Panc1 (cell line): ENCODE data around the gene MACROD2. TPM values are rescaled to one million over a fixed set of nuclear protein-coding genes. Genes with fewer than 3 reads are reported as not detected.

Experiments used
- ATAC-seq: fragments of 200-7000 bp; cut with Tn5 transposase; 2 replicates; pipeline ENCODE4 v1.9.1; 2020; ENCODE audit warnings: mild to moderate bottlenecking, moderate library complexity
- BruUV-seq: library from RNA; stranded (reverse); fragments of 400-500 nt; replicated peaks from 2 replicates; lab custom pipeline; 2021; lab: Mats Ljungman, UMichigan
- CTCF ChIA-PET: fragments of 300-600 bp; sonication (Branson Sonifier 250); formaldehyde crosslinking; loops from one replicate; lab custom pipeline; 2022; ENCODE audit warnings: antibody characterized with exemption; lab: Charles Lee
- POLR2A ChIA-PET: fragments of 300-600 bp; sonication (Branson Sonifier 250); formaldehyde crosslinking; loops from one replicate; lab custom pipeline; 2022; ENCODE audit warnings: antibody characterized with exemption; lab: Charles Lee
- DNase-seq: peaks from one replicate; pipeline ENCODE4 v3.0.0-alpha.2; 2010; ENCODE audit warnings: low read depth, low spot score
- H3K27ac ChIP-seq: 2 replicates; pipeline ENCODE4 v1.5.1; 2011; ENCODE audit warnings: mild to moderate bottlenecking, low read length, inconsistent platforms
- H3K27me3 ChIP-seq: fragments of 200-500 bp; sonication (Bioruptor generic); 2 replicates; pipeline ENCODE4 v1.6.0; 2014; ENCODE audit warnings: low read length, inconsistent platforms; ENCODE audit not compliant: control insufficient read depth, insufficient read depth
- H3K36me3 ChIP-seq: fragments of 200-500 bp; sonication (Bioruptor generic); 2 replicates; pipeline ENCODE4 v1.5.1; 2014; ENCODE audit warnings: inconsistent platforms, mild to moderate bottlenecking, low read length, moderate library complexity; ENCODE audit not compliant: control insufficient read depth, insufficient read depth
- H3K4me1 ChIP-seq: 2 replicates; pipeline ENCODE4 v1.5.1; 2011; ENCODE audit warnings: inconsistent platforms, mild to moderate bottlenecking, low read length, moderate library complexity; ENCODE audit not compliant: control insufficient read depth, insufficient read depth
- H3K4me3 ChIP-seq, 2 experiments: 2 replicates each; pipeline ENCODE4 v1.5.1; 2011 to 2012; ENCODE audit warnings: low read depth in 2 of 2, low read length in 2 of 2, mild to moderate bottlenecking in 2 of 2, inconsistent platforms in 1 of 2, moderate library complexity in 1 of 2
- H3K9me3 ChIP-seq: fragments of 200-500 bp; sonication (Bioruptor generic); 2 replicates; pipeline ENCODE4 v1.5.1; 2014; ENCODE audit warnings: low read depth, mild to moderate bottlenecking, inconsistent platforms, low read length, moderate library complexity; ENCODE audit not compliant: control insufficient read depth, insufficient read depth
- CTCF ChIP-seq: fragments of 450-650 bp; IDR thresholded peaks from 2 replicates; pipeline ENCODE4 v1.5.1; 2017; ENCODE audit warnings: mild to moderate bottlenecking
- POLR2AphosphoS5 ChIP-seq: IDR thresholded peaks from 2 replicates; pipeline ENCODE4 v1.6.1; 2012; ENCODE audit warnings: mild to moderate bottlenecking, low read depth, low read length, moderate library complexity
- REST ChIP-seq, 2 experiments: IDR thresholded peaks; 2 replicates each; pipeline ENCODE4 v1.6.1; 2011 to 2012; ENCODE audit warnings: low read depth in 2 of 2, control low read depth in 1 of 2, low read length in 1 of 2, mild to moderate bottlenecking in 1 of 2, moderate library complexity in 1 of 2; ENCODE audit not compliant: insufficient read depth in 1 of 2
- SIN3A ChIP-seq: IDR thresholded peaks from 2 replicates; pipeline ENCODE4 v1.6.1; 2012; ENCODE audit warnings: low read depth, mild to moderate bottlenecking, low read length, moderate library complexity, borderline replicate concordance; ENCODE audit not compliant: insufficient read depth
- TCF7L2 ChIP-seq: IDR thresholded peaks from 2 replicates; pipeline ENCODE4 v1.6.1; 2011; ENCODE audit warnings: mild to moderate bottlenecking, low read depth, low read length, inconsistent platforms
- in situ Hi-C: cut with HindIII; loops from 2 replicates; pipeline ENCODE4 v1.10.0; 2016; ENCODE audit warnings: low sequenced_read_pairs, low pct_unique_long_range_greater_than_20kb
- intact Hi-C: fragments of 100-400 bp; cut with micrococcal nuclease; formaldehyde crosslinking; loops from one replicate; pipeline ENCODE4 v1.10.0; 2022; ENCODE audit not compliant: unreplicated experiment
- total RNA-seq: library from RNA; stranded (reverse); gene quantifications from one replicate; pipeline ENCODE4 v1.2.1, GENCODE V29; 2021; ENCODE audit not compliant: unreplicated experiment

MACROD2 gene
- total RNA-seq, 1 experiment from 2014 or later, result 1.2 TPM

GRCh38 chr20:15056246-15056645 lies 1060.9 kb downstream of the MACROD2 start:
- no peaks in the 10 kb centered on the region for H3K4me1 ChIP-seq
- ChIA-PET CTCF (no interaction called here), POLR2A (no interaction called here)
- no peaks in the 10 kb centered on the region for H3K9me3 ChIP-seq
- TF ChIP-seq CTCF, result no peak
- no peak for TF ChIP-seq POLR2AphosphoS5
- TF ChIP-seq REST (IDR thresholded peaks at IDR 0.05; ENCODE audit: insufficient read depth in 1 of 2, low read depth in 2 of 2, low read length in 1 of 2), result no peak
- TF ChIP-seq TCF7L2, result no peak
- TF ChIP-seq SIN3A, result no peak
- no TSS peak for BruUV-seq
- no peaks in the 10 kb centered on the region for H3K36me3 ChIP-seq
- intact Hi-C loops, result no loop called here
- no peaks in the 10 kb centered on the region for H3K27me3 ChIP-seq
- DNase-seq (no peak), ATAC-seq (no peak)
- no peak overlapping the region for H3K4me3 ChIP-seq
- H3K27ac ChIP-seq, result no peak overlapping the region
- in situ Hi-C loops, result no loop called here

- BruUV-seq, result no TSS peak
- TF ChIP-seq POLR2AphosphoS5 (no peak), SIN3A (no peak), REST (IDR thresholded peaks at IDR 0.05; ENCODE audit: insufficient read depth in 1 of 2, low read depth in 2 of 2, low read length in 1 of 2) (no peak), TCF7L2 (no peak), CTCF (no peak)
- H3K4me3 ChIP-seq, result no peak overlapping the region
- intact Hi-C loops (no loop called here), in situ Hi-C loops (no loop called here)
- H3K27me3 ChIP-seq, result no peaks in the 10 kb centered on the region
- H3K9me3 ChIP-seq, result no peaks in the 10 kb centered on the region
- ChIA-PET POLR2A (no interaction called here), CTCF (no interaction called here)
- ATAC-seq (no peak), DNase-seq (no peak)
- no peaks in the 10 kb centered on the region for H3K36me3 ChIP-seq
- H3K27ac ChIP-seq, result no peak overlapping the region
- no peaks in the 10 kb centered on the region for H3K4me1 ChIP-seq
These were observed 1063.5 kb downstream of the MACROD2 start for GRCh38 chr20:15058841-15059240.
